Measurements from ENCODE around the gene HSD17B3. TPM values are rescaled to one million over a fixed set of nuclear protein-coding genes. Genes with fewer than 3 reads are reported as not detected.

Gene HSD17B3
- total and polyA plus RNA-seq, 2 donors (not counting 1 experiment from before 2014, with no cell fraction given), result not detected

GRCh38 chr9:96209407-96210271, 92.3 kb downstream of the HSD17B3 start:
- 79% methylated on average over 3 of the region's 7 CpGs for WGBS (ENCODE audit: insufficient coverage)
- peaks cover 19% of the 10 kb centered on the region for H3K27me3 Mint-ChIP-seq
- intact Hi-C loops (cut with micrococcal nuclease), result loop anchor here (10.0 kb wide), 1 partner anchor 485 kb away; no protein-coding TSS in a partner anchor

More at GRCh38 chr9:96209407-96210271, 92.3 kb downstream of the HSD17B3 start:
- TF ChIP-seq CTCF (IDR thresholded peaks at IDR 0.05) (no peak), EZH2 (IDR thresholded peaks at IDR 0.05; ENCODE audit: borderline replicate concordance, insufficient read depth, low read depth, low read length, poor library complexity, severe bottlenecking) (no peak)
- CTCF ChIA-PET, result interaction anchor here (1.8 kb wide), 1 partner anchor 8 kb away, joined by 6 read pairs; no protein-coding TSS in a partner anchor
- no peaks in the 10 kb centered on the region for H3K9me3 Mint-ChIP-seq (ENCODE audit: insufficient read depth)
- no peaks in the 10 kb centered on the region for H3K79me2 ChIP-seq (ENCODE audit: control insufficient read depth, insufficient read depth, low read length)
- H2AFZ ChIP-seq (ENCODE audit: insufficient read depth, low read depth, low read length, poor library complexity, severe bottlenecking), result no peak overlapping the region
- H3K9ac ChIP-seq (ENCODE audit: low read length), result no peak overlapping the region
- DNase-seq (no peak), ATAC-seq (ENCODE audit: low read depth) (no peak)
- H3K27ac Mint-ChIP-seq, result no peak overlapping the region
- no peak overlapping the region for H3K27ac ChIP-seq (ENCODE audit: low read length in 2 of 2)
- no peak overlapping the region for H3K4me3 Mint-ChIP-seq
- no peaks in the 10 kb centered on the region for H3K27me3 ChIP-seq (replicated peaks in 1 of 4; ENCODE audit: control extremely low read depth in 1 of 4, control insufficient read depth in 3 of 4, insufficient read depth in 4 of 4, low read length in 3 of 4)
- peaks cover 0 to 1% (median 0%) of the 10 kb centered on the region in 3 donors for H3K9me3 ChIP-seq (ENCODE audit: control extremely low read depth in 1 of 3, control insufficient read depth in 2 of 3, insufficient read depth in 1 of 3, low read length in 2 of 3)
- H3K4me1 ChIP-seq (ENCODE audit: control insufficient read depth in 2 of 2, insufficient read depth in 2 of 2, low read length in 2 of 2), result no peaks in the 10 kb centered on the region
- no peaks in the 10 kb centered on the region for H3K4me1 Mint-ChIP-seq
- no peak overlapping the region for H3K4me2 ChIP-seq (replicated peaks; ENCODE audit: low read depth, low read length, poor library complexity, severe bottlenecking)
- no peaks in the 10 kb centered on the region for H3K36me3 ChIP-seq (replicated peaks in 1 of 2; ENCODE audit: control extremely low read depth in 1 of 2, control insufficient read depth in 1 of 2, extremely low read depth in 1 of 2, insufficient read depth in 2 of 2, low read length in 1 of 2)
- no peaks in the 10 kb centered on the region for H4K20me1 ChIP-seq (ENCODE audit: control insufficient read depth, insufficient read depth, low read length, poor library complexity, severe bottlenecking)
- no peak overlapping the region for H3K4me3 ChIP-seq (ENCODE audit: control extremely low read depth in 1 of 5, extremely low read depth in 1 of 5, insufficient read depth in 1 of 5, low read depth in 2 of 5, low read length in 4 of 5)
- POLR2A ChIA-PET, result no interaction called here

All from B cell (primary cell).